ENCODE data around the gene GDF10. TPM values are rescaled to one million over a fixed set of nuclear protein-coding genes. Genes with fewer than 3 reads are reported as not detected.

The GDF10 gene
- total RNA-seq, 1 experiment from 2014 or later, result not detected

- H3K27me3 ChIP-seq (ENCODE audit: control insufficient read depth, insufficient read depth, low read length), result no peaks in the 10 kb centered on the region
- H3K36me3 ChIP-seq (replicated peaks; ENCODE audit: control insufficient read depth, insufficient read depth, low read length), result no peaks in the 10 kb centered on the region
- DNase-seq, result no peak
- no peak overlapping the region for H3K4me3 ChIP-seq (ENCODE audit: insufficient read depth, low read depth, low read length)
Observed at GRCh38 chr10:47337310-47337709, 37.3 kb downstream of the GDF10 start.

GRCh38 chr10:47339186-47339735 is 39.3 kb downstream of the GDF10 start:
- DNase-seq, result no peak
- no peaks in the 10 kb centered on the region for H3K27me3 ChIP-seq (ENCODE audit: control insufficient read depth, insufficient read depth, low read length)
- no peak overlapping the region for H3K4me3 ChIP-seq (ENCODE audit: insufficient read depth, low read depth, low read length)
- no peaks in the 10 kb centered on the region for H3K36me3 ChIP-seq (replicated peaks; ENCODE audit: control insufficient read depth, insufficient read depth, low read length)

- DNase-seq, result no peak
Observed at GRCh38 chr10:47339759-47340607, 40.0 kb downstream of the GDF10 start.

GRCh38 chr10:47340608-47341170 is 40.7 kb downstream of the GDF10 start:
- DNase-seq, result peak; percentile 92

More at GRCh38 chr10:47339759-47340607, 40.0 kb downstream of the GDF10 start:
- Histone ChIP-seq H3K36me3 (replicated peaks; ENCODE audit: control insufficient read depth, insufficient read depth, low read length) (no peaks in the 10 kb centered on the region), H3K4me3 (ENCODE audit: insufficient read depth, low read depth, low read length) (no peak overlapping the region), H3K27me3 (ENCODE audit: control insufficient read depth, insufficient read depth, low read length) (no peaks in the 10 kb centered on the region)

GRCh38 chr10:47344996-47345870 is 45.2 kb downstream of the GDF10 start:
- DNase-seq, result no peak
- no peaks in the 10 kb centered on the region for H3K36me3 ChIP-seq (replicated peaks; ENCODE audit: control insufficient read depth, insufficient read depth, low read length)
- no peaks in the 10 kb centered on the region for H3K27me3 ChIP-seq (ENCODE audit: control insufficient read depth, insufficient read depth, low read length)
- no peak overlapping the region for H3K4me3 ChIP-seq (ENCODE audit: insufficient read depth, low read depth, low read length)

More at GRCh38 chr10:47340608-47341170, 40.7 kb downstream of the GDF10 start:
- Histone ChIP-seq H3K4me3 (ENCODE audit: insufficient read depth, low read depth, low read length) (no peak overlapping the region), H3K27me3 (ENCODE audit: control insufficient read depth, insufficient read depth, low read length) (no peaks in the 10 kb centered on the region), H3K36me3 (replicated peaks; ENCODE audit: control insufficient read depth, insufficient read depth, low read length) (no peaks in the 10 kb centered on the region)

- Histone ChIP-seq H3K27me3 (ENCODE audit: control insufficient read depth, insufficient read depth, low read length) (no peaks in the 10 kb centered on the region), H3K4me3 (ENCODE audit: insufficient read depth, low read depth, low read length) (no peak overlapping the region)
- DNase-seq, result no peak
Observed at GRCh38 chr10:47346581-47347302, 46.7 kb downstream of the GDF10 start.

GRCh38 chr10:47347303-47347675 is 47.3 kb downstream of the GDF10 start:
- Histone ChIP-seq H3K36me3 (replicated peaks; ENCODE audit: control insufficient read depth, insufficient read depth, low read length) (no peaks in the 10 kb centered on the region), H3K4me3 (ENCODE audit: insufficient read depth, low read depth, low read length) (no peak overlapping the region), H3K27me3 (ENCODE audit: control insufficient read depth, insufficient read depth, low read length) (no peaks in the 10 kb centered on the region)
- DNase-seq, result no peak

More at GRCh38 chr10:47346581-47347302, 46.7 kb downstream of the GDF10 start:
- H3K36me3 ChIP-seq (replicated peaks; ENCODE audit: control insufficient read depth, insufficient read depth, low read length), result no peaks in the 10 kb centered on the region

GRCh38 chr10:47348138-47348651 is 48.2 kb downstream of the GDF10 start, which contains the start of gene RBP3:
Gene RBP3 (plus strand): TSS chr10:47348363. CDS start chr10:47348485, 122 bp downstream.
- H3K36me3 ChIP-seq (replicated peaks; ENCODE audit: control insufficient read depth, insufficient read depth, low read length), result no peaks in the 10 kb centered on the region
- no peak for DNase-seq
- H3K4me3 ChIP-seq (ENCODE audit: insufficient read depth, low read depth, low read length), result no peak within 1 kb of the TSS
- no peaks in the 10 kb centered on the region for H3K27me3 ChIP-seq (ENCODE audit: control insufficient read depth, insufficient read depth, low read length)

- H3K4me3 ChIP-seq (ENCODE audit: insufficient read depth, low read depth, low read length), result no peak overlapping the region
- no peaks in the 10 kb centered on the region for H3K36me3 ChIP-seq (replicated peaks; ENCODE audit: control insufficient read depth, insufficient read depth, low read length)
- no peaks in the 10 kb centered on the region for H3K27me3 ChIP-seq (ENCODE audit: control insufficient read depth, insufficient read depth, low read length)
- no peak for DNase-seq
Observed at GRCh38 chr10:47348661-47349470, 48.9 kb downstream of the GDF10 start.

- DNase-seq, result no peak
- Histone ChIP-seq H3K36me3 (replicated peaks; ENCODE audit: control insufficient read depth, insufficient read depth, low read length) (no peaks in the 10 kb centered on the region), H3K4me3 (ENCODE audit: insufficient read depth, low read depth, low read length) (no peak overlapping the region), H3K27me3 (ENCODE audit: control insufficient read depth, insufficient read depth, low read length) (no peaks in the 10 kb centered on the region)
Observed at GRCh38 chr10:47349516-47349915, 49.5 kb downstream of the GDF10 start.

GRCh38 chr10:47349941-47350371 is 50.0 kb downstream of the GDF10 start:
- Histone ChIP-seq H3K36me3 (replicated peaks; ENCODE audit: control insufficient read depth, insufficient read depth, low read length) (no peaks in the 10 kb centered on the region), H3K27me3 (ENCODE audit: control insufficient read depth, insufficient read depth, low read length) (no peaks in the 10 kb centered on the region)

GRCh38 chr10:47350671-47351640 is 51.0 kb downstream of the GDF10 start:
- Histone ChIP-seq H3K4me3 (ENCODE audit: insufficient read depth, low read depth, low read length) (no peak overlapping the region), H3K27me3 (ENCODE audit: control insufficient read depth, insufficient read depth, low read length) (no peaks in the 10 kb centered on the region), H3K36me3 (replicated peaks; ENCODE audit: control insufficient read depth, insufficient read depth, low read length) (no peaks in the 10 kb centered on the region)
- no peak for DNase-seq

More at GRCh38 chr10:47349941-47350371, 50.0 kb downstream of the GDF10 start:
- DNase-seq, result no peak
- no peak overlapping the region for H3K4me3 ChIP-seq (ENCODE audit: insufficient read depth, low read depth, low read length)

Data from H7 (cell line).